GM21515 (cell line): Measurements from ENCODE around the gene TRIM17.

Experiments used
- ATAC-seq: cut with Tn5 transposase; IDR thresholded peaks from one replicate; pipeline ENCODE4 v1.9.1; 2021; ENCODE audit not compliant: unreplicated experiment

Gene TRIM17

DNA sequence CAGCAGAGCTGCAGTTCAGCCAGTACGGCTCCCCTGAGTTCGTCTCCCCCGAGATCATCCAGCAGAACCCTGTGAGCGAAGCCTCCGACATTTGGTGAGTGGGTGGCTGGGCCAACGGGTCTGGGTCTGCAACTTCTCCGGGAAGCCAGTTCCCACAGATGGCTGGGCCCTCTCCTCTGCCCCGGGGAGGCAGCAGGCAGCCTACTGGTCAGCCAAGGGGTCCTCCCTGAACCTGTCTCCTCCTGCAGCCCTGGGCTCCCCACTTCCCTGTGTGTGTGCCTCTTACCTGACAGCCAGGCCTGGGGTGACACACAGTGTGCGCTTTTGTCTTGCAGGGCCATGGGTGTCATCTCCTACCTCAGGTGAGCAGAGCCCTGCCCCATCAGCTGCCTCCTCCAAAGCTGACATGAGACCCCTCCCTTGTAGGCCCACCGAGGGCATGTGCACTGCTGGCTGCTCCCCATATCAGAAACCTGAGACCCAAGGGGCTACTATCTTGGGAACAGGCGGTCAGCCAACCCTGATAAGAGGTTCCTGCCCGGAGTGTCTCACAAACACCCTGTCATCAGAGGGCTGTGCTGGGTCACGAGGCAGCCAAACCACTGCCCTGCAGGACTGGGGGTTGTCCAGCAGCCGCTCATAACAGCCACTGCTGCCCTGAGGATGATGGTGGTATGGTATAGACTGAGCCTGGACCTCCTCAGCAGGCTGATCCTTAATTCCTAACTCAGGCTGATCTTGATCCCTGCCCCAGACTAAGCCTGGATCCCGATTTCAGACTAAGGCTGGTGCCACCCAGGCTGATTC, 47.7 kb downstream of the TRIM17 start:
- ATAC-seq: no peak

GRCh38 chr1:228367798-228368791, 48.6 kb downstream of the TRIM17 start:
- no peak for ATAC-seq

GRCh38 chr1:228366866-228367741, 49.6 kb downstream of the TRIM17 start:
- no peak for ATAC-seq

- ATAC-seq: no peak
Measured at GRCh38 chr1:228366062-228366865, 50.4 kb downstream of the TRIM17 start.

DNA sequence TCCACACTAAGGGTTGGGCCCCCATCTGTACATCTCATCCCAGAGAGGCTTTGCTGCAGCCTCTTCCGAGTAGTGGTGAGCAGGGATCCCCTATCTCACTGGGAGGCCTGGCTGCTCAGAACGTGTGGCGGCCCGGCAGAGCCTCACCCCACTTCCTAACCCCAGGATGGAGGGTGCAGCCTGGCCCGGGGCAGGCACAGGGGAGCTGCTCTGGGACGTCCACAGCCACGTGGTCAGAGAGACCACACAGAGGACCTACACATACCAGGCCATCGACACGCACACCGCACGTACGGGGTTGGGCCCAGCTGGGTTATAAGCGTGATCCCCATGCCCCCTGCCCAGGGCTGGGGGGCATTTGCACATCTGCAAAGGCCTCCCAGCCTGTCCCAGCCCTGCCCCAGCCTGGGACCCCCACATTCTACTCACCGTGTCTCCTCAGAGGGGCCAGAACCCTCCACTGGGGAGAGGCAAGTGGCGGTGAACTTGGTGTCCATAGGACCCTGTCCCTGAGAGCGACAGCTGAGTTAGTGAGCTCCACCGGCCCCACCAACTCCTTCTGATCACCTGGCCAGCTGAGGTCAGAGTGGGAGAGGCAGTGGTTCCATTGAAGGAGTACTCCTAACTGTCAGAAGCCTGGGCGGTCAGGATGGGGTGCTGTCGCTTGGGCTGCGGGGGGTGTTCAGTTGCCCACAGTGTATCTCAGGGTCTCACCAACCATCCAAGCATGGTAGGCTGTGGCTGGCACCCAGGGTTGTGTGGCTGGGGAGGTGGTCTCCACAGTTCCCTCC, 51.2 kb downstream of the TRIM17 start:
- ATAC-seq: no peak

DNA sequence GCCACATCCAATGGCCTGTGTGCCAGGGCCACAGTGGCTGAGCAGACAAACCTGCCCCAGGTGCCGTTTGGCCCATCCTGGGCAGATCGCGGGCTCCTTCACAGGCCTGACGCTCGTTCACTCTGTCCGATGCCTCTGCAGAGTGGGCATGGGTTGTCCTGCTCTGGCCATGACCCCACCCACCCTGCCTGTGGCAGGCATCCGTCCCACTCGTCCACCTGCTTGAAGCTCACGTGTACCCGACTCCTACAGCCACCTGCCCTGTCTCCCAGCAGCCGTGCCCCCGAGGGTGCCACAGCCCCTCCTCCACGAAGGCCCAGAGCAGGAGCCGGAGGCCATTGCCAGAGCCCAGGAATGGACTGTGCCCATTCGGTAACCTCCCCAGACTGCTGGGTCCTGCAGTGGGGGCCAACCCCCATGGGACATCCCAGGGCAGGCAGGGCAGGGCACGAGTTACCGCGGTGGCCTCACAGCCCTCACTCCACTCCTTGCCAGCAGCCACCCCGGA, 51.9 kb downstream of the TRIM17 start:
- ATAC-seq: no peak

DNA sequence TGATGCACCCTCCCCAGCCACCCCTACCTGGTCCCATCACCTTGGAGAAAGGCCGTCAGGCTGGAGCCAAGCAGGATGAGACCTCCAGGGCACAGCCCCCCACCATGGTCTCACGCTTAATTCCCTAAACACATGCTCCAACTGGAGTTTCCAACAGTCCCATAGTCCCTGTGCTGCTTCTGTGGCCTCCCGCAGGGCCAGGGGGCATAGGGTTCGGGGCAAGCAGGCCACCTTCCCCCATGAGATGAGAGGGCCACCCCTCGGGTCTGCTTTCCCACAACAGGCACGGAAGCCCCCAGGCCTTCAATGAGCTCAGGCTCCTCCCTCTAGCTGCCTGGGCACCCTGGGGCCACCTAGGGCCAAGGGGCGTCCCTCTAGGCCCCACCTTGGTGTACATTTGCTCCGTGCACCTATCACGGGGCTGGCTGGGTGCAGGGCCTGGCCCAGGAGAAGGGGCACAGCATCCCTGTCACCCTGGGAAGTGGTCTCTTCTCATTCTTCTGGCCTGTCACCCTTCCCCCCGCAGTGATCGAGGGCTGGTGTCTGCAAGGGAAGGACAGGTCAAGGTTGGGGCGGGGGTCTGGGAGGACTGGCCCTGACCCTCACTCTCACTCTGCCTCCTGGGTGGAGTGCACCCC, 52.5 kb downstream of the TRIM17 start:
- no peak for ATAC-seq

DNA sequence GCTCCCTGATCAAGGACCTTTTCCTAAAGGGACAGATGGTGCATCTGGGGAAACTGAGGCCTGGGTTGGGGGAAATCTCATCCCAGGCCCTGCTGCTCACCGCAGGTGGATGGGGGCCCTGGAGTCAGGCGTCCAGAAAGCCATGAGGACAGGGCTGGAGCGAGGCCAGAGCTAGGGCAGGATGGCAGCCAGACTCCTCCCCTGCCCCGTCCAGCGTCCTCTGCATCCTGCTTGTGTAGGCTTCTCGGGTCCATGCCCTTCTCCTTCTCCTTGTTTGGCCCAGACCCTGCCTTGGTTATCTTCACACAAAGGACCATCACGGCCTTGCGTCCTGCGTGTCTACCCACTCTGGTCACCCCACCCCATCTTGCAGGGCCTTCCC, 53.0 kb downstream of the TRIM17 start:
- ATAC-seq: no peak

- ATAC-seq: no peak
Measured at GRCh38 chr1:228362884-228363450, 53.7 kb downstream of the TRIM17 start.

- no peak for ATAC-seq
Measured at GRCh38 chr1:228362141-228362883, 54.3 kb downstream of the TRIM17 start.

- no peak for ATAC-seq
Measured at GRCh38 chr1:228361314-228362140, 55.1 kb downstream of the TRIM17 start.

GRCh38 chr1:228360533-228361313, 55.9 kb downstream of the TRIM17 start:
- no peak for ATAC-seq

GRCh38 chr1:228359613-228360532, 56.8 kb downstream of the TRIM17 start:
- ATAC-seq: no peak

DNA sequence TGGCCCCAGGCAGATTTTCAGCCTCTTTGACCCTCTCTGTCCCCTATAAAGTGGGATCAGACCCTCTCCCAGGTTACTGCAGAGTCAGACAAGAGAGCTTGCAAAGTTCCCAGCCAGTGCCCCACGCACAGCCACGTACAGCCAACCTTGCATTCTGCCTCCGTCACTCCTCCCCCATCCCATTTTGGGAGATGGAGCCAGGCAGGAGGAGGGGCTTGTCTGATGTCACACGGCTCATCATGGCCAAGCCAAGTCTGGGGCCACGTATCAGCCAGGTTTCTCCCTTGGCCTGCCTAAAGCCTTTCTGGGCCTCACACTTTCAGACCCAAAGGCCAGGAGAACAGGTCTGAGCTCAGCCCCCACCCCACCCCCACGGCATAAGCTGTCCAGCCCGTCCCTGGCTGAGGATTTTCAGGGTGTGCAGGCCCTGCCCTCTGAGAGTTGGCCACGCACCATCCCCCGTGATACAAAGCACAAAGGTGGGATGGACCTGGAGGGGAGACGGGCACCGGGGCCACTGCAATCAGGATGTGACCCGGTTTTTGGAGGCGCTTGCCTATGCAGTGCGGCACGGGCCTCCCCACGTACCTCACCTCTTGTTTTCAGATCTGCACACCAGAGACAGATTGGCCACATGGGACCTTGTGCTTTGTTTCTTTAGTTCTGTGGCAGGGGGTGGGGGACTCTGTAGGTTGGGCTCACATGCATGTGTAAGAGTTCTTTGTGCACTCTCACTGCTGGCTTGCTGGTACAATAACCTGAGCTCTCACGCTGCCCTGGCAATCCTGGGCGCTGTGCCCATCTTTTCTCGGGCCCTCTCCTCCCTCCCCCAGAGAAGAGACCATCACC, 57.7 kb downstream of the TRIM17 start:
- no peak for ATAC-seq
